Mammary epithelial cell (primary cell): Measurements from ENCODE around the gene ASCL1.

ENCODE experiments used
- EZH2 ChIP-seq: IDR thresholded peaks from 2 replicates; pipeline ENCODE4 v1.6.1; 2012; ENCODE audit warnings: low read length, inconsistent platforms, borderline replicate concordance
- TF ChIP-seq, protein P1 (sequence below), 2 donors: IDR thresholded peaks in 1 of 2; conservative IDR thresholded peaks in 1 of 2; 2 replicates each; pipeline ENCODE4 v1.5.1; 2011 to 2012; ENCODE audit warnings: inconsistent platforms in 2 of 2, low read length in 2 of 2, mild to moderate bottlenecking in 2 of 2, control low read depth in 1 of 2, low read depth in 1 of 2; ENCODE audit not compliant: insufficient read depth in 1 of 2; ENCODE audit errors: extremely low read depth in 1 of 2

- TF ChIP-seq, protein P1, sequence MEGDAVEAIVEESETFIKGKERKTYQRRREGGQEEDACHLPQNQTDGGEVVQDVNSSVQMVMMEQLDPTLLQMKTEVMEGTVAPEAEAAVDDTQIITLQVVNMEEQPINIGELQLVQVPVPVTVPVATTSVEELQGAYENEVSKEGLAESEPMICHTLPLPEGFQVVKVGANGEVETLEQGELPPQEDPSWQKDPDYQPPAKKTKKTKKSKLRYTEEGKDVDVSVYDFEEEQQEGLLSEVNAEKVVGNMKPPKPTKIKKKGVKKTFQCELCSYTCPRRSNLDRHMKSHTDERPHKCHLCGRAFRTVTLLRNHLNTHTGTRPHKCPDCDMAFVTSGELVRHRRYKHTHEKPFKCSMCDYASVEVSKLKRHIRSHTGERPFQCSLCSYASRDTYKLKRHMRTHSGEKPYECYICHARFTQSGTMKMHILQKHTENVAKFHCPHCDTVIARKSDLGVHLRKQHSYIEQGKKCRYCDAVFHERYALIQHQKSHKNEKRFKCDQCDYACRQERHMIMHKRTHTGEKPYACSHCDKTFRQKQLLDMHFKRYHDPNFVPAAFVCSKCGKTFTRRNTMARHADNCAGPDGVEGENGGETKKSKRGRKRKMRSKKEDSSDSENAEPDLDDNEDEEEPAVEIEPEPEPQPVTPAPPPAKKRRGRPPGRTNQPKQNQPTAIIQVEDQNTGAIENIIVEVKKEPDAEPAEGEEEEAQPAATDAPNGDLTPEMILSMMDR (conservative IDR thresholded peaks at IDR 0.05 in 1 of 2, IDR thresholded peaks at IDR 0.05 in 1 of 2; ENCODE audit: extremely low read depth in 1 of 2, insufficient read depth in 1 of 2, low read depth in 1 of 2, low read length in 2 of 2): no peak
- TF ChIP-seq EZH2: no peak
Observed at GRCh38 chr12:102960766-102961465, 3.4 kb downstream of the ASCL1 start.
